NCI-H460 (cell line): ENCODE data around the gene UBAC1. TPM values are rescaled to one million over a fixed set of nuclear protein-coding genes. Genes with fewer than 3 reads are reported as not detected.
"Not testable (repeated sequence)": the region's sequence is repeated elsewhere in the genome, so short reads cannot be mapped to it uniquely, and the experiment has no call there.

ENCODE experiments used
- DNase-seq: peaks from one replicate; pipeline ENCODE4 v3.0.0-alpha.2; 2016; ENCODE audit warnings: low read depth; ENCODE audit errors: extremely low read depth
- total RNA-seq: library from RNA; depleted of rRNA; stranded (reverse); fragments of >200 nt; shearing (Covaris generic); gene quantifications from 2 replicates; pipeline ENCODE4 v1.2.3, GENCODE V29; 2014

UBAC1 gene
- total RNA-seq, 1 experiment from 2014 or later: 33.6 TPM

DNA sequence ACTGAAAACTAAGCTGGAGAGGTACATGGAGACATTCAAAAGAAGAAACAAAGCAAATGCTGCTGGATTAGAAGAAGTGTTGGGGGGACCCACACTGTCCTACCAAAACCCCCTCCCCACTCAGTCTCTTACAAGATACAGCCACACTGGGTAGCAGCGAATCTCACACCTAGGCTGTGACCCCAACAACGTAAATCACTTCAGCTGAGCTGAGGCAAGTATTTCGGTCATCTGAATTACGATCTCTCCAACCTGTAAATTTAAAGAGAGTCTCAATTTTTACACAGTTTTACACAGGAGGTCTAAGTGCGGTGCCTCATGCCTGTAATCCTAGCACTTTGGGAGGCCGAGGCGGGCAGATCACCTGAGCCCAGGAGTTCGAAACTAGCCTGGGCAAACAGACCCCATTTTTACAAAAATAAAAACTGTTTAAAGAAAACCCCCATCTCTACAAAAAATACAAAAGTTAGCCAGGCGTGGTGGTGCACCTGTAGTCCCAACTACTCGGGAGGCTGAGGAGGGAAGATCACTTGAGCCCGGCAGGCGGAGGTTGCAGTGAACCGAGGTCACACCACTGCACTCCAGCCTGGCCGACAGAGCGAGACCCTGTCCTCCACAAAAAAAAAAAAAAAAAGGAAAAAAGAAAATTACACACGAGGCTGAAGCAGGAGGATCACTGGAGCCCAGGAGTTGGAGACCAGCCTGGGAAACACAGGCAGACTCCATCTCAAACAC lies 57.2 kb downstream of the UBAC1 start:
- no peak for DNase-seq

- DNase-seq: no peak
Measured at GRCh38 chr9:135903358-135903656, 57.9 kb downstream of the UBAC1 start.

DNA sequence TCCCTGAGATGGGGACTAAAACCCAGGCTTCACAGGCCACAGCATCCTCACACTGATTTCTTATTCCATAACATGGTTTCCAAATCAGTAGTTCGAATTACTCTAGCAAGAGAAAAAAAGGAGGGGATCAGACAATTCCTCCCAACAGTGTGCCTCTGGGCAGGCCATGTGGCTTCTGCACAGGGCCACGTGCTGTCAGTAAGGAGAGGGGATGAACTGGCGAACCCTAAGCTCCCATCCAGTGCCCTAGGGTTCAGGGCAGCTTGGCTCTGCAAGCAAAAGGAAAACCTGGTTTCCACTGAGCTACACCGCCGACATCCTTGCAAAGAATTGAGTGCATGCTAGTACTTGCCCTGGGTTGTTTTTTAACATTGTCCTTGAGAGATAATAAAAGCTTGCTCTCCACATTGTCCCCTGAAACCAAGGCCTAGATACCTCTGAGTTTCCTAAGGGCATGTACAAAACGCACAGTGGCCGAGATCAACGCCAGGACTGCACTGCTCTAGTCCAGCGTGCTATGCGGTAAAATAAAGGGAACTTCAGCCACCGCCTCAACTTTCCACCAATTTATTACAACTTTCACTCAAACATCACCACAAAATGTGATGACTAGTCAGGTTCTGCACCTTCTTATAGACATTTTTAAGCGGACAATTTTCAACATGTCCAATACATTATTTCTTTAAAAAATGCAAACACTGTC lies 58.4 kb downstream of the UBAC1 start:
- DNase-seq: no peak

DNA sequence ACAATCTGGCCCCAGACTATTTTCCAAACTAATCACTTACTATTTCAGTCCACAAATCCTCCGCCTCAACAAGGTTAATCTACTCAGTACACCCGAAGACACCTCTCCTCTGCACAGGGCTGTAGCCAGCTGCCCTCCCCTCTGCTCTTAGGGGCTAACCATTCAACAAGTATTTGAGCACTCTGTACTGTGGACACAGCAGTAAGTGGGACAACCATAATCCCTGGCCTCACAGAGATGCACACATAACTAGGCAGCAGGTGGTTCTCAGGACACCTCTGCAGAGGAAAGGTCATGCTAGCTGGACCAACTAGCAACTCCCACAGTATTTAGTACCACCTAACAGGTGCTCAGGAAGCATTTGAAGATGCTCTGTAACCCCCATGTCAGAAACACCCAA lies 59.3 kb downstream of the UBAC1 start:
- no peak for DNase-seq

DNA sequence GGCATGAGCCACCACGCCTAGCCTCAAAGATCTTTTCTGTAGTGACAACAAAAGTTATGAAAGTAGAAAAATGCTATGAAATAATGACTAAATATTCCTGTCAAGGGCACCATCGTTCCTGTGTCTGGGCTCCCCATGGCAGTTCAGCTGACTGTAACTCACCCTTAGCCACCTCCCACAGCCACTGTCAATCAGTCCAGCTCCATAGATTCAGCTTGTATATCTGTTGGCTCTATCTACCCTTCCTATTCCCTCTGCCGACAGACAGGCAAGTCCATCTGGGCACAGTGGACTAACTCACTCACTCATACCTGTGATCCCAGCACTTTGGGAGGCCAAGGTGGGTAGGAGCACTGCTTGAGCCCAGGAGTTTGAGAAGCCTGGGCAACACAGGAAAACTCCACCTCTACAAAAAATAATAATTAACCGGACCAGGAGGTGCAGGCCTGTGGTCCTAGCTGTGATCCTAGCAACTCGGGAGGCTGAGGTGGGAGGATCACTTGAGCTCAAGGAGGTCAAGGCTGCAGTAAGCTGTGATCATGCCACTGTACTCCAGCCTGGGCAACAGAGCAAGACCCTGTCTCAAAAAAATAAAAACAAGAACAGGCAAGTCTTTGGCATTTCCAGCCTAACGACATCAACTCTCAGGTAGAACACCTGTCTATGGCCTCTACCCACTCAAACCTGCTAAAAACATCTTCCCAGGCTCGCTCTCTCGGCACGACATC lies 60.0 kb downstream of the UBAC1 start:
- DNase-seq: no peak

GRCh38 chr9:135898634-135899407 lies 62.4 kb downstream of the UBAC1 start:
- no peak for DNase-seq

- DNase-seq: no peak
Measured at GRCh38 chr9:135896626-135897025, 64.5 kb downstream of the UBAC1 start.

DNA sequence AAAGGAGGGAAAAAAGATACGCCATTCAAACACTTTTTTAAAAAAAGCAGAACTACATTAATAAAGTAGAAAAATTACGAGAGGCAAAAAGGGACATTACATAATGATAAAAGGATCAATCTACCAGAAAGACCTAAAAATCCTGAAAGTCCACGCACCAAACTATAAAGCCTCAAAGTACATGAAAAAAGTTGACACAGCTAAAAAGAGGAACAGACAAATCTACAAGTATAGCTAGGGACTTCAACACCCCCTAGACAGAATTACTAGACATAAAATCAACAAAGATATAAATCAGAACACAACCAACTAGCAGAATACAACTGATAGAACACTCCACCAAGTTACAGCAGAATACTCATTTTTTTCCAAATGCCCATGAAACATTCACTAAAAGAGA lies 65.0 kb downstream of the UBAC1 start:
- no peak for DNase-seq

DNA sequence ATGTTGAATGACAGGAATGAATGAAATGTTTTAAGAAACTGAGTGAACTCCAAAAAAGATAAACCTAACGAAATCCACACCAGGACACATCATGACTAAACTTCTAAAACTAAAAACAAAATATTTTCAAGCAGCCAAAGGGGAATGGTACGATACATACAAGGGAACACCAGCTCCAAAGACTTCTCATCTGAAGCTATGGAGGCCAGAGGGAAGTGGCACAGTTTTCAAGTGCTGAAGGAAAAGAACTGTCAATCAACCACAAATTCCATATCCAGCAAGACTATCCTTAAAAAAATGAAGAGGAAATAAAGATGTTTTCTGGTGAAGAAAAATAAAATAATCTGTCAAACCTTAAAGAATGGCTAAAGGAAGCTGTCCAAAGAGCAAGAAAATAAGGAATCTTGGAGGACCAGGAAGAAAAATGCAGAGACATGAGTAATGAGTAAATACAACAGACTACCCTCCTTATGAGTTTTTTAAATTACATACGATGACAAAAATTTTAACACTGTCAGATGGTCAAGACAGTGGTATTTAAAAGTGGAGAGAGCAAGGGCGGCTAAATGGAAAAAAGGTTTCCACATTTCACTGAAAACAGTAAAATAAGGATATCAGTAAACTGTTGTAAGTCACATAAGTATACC lies 65.8 kb downstream of the UBAC1 start:
- no peak for DNase-seq

DNA sequence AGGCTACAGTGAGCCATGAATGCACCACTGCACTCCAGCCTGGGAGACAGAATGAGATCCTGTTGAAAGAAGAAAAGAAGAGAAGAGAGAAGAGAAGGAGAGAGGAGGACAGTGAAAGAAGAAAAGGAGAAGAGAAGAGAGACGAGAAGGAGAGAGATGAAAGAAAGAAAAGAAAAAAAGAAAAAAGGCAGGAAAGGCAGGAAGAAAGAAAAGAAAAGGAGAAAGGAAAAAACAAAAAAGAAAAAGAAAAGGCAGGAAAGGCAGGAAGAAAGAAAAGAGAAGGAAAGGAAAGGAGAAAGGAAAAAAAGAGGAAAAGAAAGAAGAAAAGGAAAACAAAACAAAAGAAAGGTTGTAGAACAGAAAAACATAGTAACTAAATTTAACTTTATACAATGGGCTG lies 68.1 kb downstream of the UBAC1 start:
- no peak for DNase-seq

- not testable (repeated sequence) for DNase-seq
Measured at GRCh38 chr9:135892327-135892726, 68.8 kb downstream of the UBAC1 start.

DNA sequence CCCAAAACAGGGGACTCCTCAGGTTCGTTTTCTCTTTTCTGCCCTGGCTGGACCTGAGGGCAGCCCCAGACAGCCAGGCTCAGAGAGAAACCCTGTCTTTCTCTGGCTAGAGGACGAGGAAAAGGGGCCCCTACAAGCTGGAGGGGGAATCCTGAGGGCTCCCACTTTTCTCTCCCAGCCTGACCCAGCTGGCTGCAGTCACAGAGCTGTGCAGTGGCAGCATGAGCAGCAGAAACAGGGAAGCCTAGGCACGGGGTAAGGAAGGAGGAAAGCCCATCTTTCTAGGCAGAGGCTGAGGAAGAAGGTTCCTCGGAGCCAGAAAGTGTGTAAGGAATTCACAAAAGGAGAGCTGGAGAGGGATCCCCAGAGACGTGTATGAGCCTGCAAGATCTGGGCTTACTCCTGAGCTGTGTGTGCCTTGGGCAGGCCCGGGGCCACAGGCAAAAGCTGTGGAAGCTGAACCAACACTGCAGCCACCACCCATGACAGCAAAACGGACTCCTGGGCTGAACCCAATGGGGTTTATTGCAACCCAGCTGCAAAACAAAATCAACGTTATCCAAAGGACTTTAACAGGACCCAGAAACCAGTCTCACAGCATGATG lies 70.0 kb downstream of the UBAC1 start:
- DNase-seq: no peak

- DNase-seq: no peak
Measured at GRCh38 chr9:135890190-135891026, 70.8 kb downstream of the UBAC1 start.

DNA sequence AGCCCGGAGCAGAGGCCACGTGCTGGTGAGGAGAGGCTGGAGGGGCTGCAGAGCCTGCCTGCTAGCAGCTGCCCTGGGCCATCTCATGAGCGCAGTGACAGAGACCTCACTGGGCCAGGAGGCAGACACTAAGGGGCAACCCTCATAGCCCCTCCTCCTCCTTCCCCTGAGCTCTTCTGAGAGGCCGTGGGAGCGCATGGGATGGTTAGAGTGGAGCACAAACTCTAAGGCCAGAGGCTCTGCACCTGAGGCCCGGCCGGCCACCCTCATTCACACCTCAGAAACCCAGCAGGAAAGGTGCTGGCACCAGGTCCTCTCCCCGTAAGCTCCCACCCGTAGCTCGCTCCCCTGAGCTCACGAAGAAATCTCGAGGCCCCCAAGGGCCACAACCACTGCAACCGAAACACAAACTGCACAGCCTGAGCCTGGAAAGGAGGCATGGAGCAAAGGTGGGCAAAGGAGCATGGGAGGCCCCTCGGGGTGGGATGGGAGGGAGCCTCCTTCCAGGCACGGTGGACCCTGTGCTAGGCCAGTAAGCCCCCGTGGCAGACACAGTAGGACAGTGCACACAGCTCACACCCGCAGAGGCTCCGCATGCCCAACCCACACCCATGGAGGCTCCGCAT lies 71.5 kb downstream of the UBAC1 start:
- DNase-seq: no peak

DNA sequence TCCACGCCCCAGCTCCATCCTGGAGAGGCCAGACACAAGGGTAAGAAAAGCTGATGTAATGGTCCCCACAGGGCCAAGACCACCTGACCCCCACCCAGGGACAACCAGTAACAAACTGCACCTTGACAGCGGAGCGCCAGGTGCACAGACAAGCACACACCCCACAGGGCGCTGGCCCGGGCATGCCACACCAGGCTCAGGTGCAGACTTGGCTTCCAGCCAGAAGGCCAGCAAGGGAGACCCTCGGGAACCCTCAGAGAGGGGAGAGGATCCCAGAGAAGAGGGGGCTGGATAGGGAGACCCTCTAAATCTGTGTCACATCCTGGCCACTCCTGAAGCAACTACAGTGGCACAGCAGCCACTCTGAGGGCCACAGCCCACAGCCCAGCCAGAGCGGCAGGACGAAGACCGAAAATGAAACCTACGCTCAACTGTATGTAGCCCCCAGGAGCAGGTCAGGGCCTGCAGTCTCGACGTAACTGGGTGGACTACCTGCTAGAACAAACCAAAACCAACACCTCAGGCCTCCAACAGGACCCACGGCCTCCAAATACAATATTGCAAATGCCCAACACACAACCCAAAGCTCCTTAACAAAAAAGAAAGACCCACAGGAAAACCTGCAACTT lies 72.3 kb downstream of the UBAC1 start:
- DNase-seq: no peak

GRCh38 chr9:135888126-135888765 lies 72.9 kb downstream of the UBAC1 start:
- no peak for DNase-seq

- no peak for DNase-seq
Measured at GRCh38 chr9:135887585-135888050, 73.6 kb downstream of the UBAC1 start.

- DNase-seq: no peak
Measured at GRCh38 chr9:135887021-135887507, 74.1 kb downstream of the UBAC1 start.
